GM12878 (cell line): ENCODE measurements around the gene RNASE13.

ENCODE experiments used
- HDAC2 ChIP-seq: fragments of 200-600 bp; sonication (generic); IDR thresholded peaks from 2 replicates; pipeline ENCODE4 v1.6.1; 2017
- POLR2AphosphoS5 ChIP-seq: IDR thresholded peaks from 2 replicates; pipeline ENCODE4 v1.6.1; 2011; ENCODE audit warnings: mild to moderate bottlenecking, low read length, inconsistent platforms
- RAD21 ChIP-seq: IDR thresholded peaks from 2 replicates; pipeline ENCODE4 v1.6.1; 2011; ENCODE audit warnings: mild to moderate bottlenecking, low read depth, low read length, moderate library complexity; ENCODE audit not compliant: insufficient read depth
- TF ChIP-seq, protein P1 (sequence below), 3 experiments: IDR thresholded peaks in 2 of 3; conservative IDR thresholded peaks in 1 of 3; 2 replicates each; pipeline ENCODE4 v1.5.1; 2011; ENCODE audit warnings: low read depth in 3 of 3, low read length in 3 of 3, mild to moderate bottlenecking in 3 of 3, control low read depth in 2 of 3, moderate library complexity in 2 of 3, inconsistent platforms in 1 of 3, mixed read lengths in 1 of 3; ENCODE audit not compliant: control insufficient read depth in 2 of 3, insufficient read depth in 1 of 3; ENCODE audit errors: extremely low read depth in 1 of 3

DNA sequence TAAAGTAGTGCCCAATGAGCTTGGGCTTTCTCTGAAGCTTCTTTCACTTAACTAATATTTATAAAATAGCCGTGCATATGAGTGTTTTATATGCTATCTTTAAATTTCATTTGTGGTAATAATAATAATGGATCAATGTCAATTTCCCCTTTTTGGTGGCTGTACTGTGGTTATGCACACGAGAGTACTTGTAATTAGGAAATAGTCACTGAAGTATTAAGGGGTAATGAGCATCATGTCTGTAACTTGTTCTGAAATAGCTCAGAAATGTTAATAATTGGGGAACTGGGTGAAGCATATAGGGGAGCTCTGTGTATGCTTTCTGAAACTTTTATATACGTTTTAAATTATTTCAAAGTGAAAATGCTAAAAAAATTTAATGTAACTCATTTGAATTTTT is 16.0 kb upstream of the RNASE13 start:
- TF ChIP-seq HDAC2 (no peak), RAD21 (no peak), POLR2AphosphoS5 (no peak)
- TF ChIP-seq, protein P1, sequence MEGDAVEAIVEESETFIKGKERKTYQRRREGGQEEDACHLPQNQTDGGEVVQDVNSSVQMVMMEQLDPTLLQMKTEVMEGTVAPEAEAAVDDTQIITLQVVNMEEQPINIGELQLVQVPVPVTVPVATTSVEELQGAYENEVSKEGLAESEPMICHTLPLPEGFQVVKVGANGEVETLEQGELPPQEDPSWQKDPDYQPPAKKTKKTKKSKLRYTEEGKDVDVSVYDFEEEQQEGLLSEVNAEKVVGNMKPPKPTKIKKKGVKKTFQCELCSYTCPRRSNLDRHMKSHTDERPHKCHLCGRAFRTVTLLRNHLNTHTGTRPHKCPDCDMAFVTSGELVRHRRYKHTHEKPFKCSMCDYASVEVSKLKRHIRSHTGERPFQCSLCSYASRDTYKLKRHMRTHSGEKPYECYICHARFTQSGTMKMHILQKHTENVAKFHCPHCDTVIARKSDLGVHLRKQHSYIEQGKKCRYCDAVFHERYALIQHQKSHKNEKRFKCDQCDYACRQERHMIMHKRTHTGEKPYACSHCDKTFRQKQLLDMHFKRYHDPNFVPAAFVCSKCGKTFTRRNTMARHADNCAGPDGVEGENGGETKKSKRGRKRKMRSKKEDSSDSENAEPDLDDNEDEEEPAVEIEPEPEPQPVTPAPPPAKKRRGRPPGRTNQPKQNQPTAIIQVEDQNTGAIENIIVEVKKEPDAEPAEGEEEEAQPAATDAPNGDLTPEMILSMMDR (IDR thresholded peaks at IDR 0.05 in 2 of 3, conservative IDR thresholded peaks at IDR 0.05 in 1 of 3; ENCODE audit: control insufficient read depth in 2 of 3, extremely low read depth in 1 of 3, insufficient read depth in 1 of 3, low read depth in 3 of 3, low read length in 3 of 3), result no peak
